VCaP (cell line): ENCODE data around the gene JARID2.

Experiments
- H3K27ac ChIP-seq: fragments of 450-650 bp; 2 replicates; pipeline ENCODE4 v1.5.1; 2017
- TF ChIP-seq, protein P1 (sequence below): fragments of 450-650 bp; conservative IDR thresholded peaks from 2 replicates; pipeline ENCODE4 v1.5.1; 2017; ENCODE audit warnings: mild to moderate bottlenecking, moderate library complexity

JARID2 gene

GRCh38 chr6:15417811-15418210 is 171.9 kb downstream of the JARID2 start:
- no peak overlapping the region for H3K27ac ChIP-seq
- TF ChIP-seq, protein P1, sequence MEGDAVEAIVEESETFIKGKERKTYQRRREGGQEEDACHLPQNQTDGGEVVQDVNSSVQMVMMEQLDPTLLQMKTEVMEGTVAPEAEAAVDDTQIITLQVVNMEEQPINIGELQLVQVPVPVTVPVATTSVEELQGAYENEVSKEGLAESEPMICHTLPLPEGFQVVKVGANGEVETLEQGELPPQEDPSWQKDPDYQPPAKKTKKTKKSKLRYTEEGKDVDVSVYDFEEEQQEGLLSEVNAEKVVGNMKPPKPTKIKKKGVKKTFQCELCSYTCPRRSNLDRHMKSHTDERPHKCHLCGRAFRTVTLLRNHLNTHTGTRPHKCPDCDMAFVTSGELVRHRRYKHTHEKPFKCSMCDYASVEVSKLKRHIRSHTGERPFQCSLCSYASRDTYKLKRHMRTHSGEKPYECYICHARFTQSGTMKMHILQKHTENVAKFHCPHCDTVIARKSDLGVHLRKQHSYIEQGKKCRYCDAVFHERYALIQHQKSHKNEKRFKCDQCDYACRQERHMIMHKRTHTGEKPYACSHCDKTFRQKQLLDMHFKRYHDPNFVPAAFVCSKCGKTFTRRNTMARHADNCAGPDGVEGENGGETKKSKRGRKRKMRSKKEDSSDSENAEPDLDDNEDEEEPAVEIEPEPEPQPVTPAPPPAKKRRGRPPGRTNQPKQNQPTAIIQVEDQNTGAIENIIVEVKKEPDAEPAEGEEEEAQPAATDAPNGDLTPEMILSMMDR: no peak

GRCh38 chr6:15419493-15419892 is 173.6 kb downstream of the JARID2 start:
- TF ChIP-seq, protein P1: no peak

GRCh38 chr6:15420959-15421438 is 175.1 kb downstream of the JARID2 start:
- H3K27ac ChIP-seq: peak overlapping the region; percentile 64
- TF ChIP-seq, protein P1: no peak

More at GRCh38 chr6:15419493-15419892, 173.6 kb downstream of the JARID2 start:
- H3K27ac ChIP-seq: no peak overlapping the region

- H3K27ac ChIP-seq: peak overlapping the region; percentile 64
Observed at GRCh38 chr6:15421945-15422733, 176.3 kb downstream of the JARID2 start.

DNA sequence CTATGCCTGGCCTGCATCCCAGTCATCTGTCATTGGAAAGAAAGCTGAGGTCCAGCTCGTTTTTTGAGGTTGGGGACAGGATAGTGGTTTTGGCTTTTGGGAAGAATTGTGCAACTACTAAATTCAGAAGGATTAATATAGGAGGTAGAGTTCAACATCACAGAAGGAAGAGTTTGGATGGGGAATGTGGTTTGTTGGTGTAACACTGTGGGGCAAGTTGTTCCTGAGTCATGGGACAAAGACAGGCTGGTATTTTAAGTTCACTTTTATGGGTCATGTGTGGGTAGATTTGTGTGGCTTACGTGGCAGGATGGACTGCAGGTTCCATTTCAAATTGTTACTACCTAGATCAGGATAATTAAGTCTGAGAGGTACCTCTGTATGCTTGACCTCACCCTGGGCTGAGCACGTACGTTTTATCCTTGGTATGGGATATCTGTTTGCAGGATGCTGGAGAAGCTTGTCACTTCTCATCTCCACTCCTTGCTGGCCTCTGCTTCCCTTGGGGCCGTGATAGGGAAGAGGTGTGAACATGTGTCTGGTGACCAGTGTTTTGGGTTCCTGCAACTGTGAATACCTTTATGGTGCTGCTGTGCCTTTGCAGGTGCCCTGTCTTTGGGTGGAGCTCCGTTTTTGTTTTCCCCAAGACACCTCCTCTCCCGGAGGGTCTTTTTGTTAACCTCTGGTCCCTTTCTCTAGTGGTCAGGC is 177.6 kb downstream of the JARID2 start:
- H3K27ac ChIP-seq: peak overlapping the region; percentile 64
- TF ChIP-seq, protein P1: no peak

More at GRCh38 chr6:15421945-15422733, 176.3 kb downstream of the JARID2 start:
- TF ChIP-seq, protein P1: no peak

DNA sequence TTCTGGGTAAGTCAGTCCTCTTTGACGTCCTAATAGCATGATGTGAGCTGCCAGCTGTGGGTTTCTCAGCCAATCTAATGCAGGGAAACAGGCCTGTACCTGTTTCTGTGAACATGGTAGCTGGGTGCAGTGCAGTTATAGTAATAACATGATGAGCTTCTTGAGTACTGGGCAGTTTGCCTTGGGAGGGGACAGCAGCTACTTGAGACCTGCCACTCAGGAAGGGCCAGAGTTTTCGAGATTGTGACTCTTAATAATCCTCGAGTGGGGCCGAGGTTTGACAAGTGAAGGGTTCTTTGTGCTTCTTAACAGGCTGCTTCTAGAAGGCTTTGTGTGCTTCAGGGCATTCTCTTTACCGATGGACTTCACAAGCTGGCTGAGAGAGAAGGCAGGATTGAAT is 180.1 kb downstream of the JARID2 start:
- peak overlapping the region; percentile 64 for H3K27ac ChIP-seq
- TF ChIP-seq, protein P1: no peak

- peak overlapping the region; percentile 64 for H3K27ac ChIP-seq
- TF ChIP-seq, protein P1: no peak
Observed at GRCh38 chr6:15426395-15426794, 180.5 kb downstream of the JARID2 start.
